Left lobe of liver (tissue), 2 donors: ENCODE results near the gene CYP20A1. TPM values are rescaled to one million over a fixed set of nuclear protein-coding genes. Genes with fewer than 3 reads are reported as not detected.
A peak's percentile ranks its signal among the peaks of the same experiment; 100 is the strongest.
"Not testable (repeated sequence)": the region's sequence is repeated elsewhere in the genome, so short reads cannot be mapped to it uniquely, and the experiment has no call there.

Source experiments
- ATAC-seq: fragments of 200-7000 bp; cut with Tn5 transposase; one replicate; pipeline ENCODE4 v1.9.1; 2020; ENCODE audit warnings: mild to moderate bottlenecking, moderate library complexity
- DNase-seq: peaks from one replicate; pipeline ENCODE4 v3.0.0-alpha.2; 2020; ENCODE audit warnings: low spot score
- total RNA-seq: library from RNA; stranded (reverse); gene quantifications from one replicate; pipeline ENCODE4 v1.2.1, GENCODE V29; 2021
- donor health status: DM: no; HTN: no; CAD: no; lungs with moderate emphysema.
- donor health status: DM: no; HTN: yes; CAD: no.

Gene CYP20A1
- 19.1 TPM for total RNA-seq

- DNase-seq (peak; percentile 97), ATAC-seq (peak; percentile 95)
These were observed at the start of gene CYP20A1 for GRCh38 chr2:203238704-203239526. Gene CYP20A1 (plus strand): TSS chr2:203239018. CDS start chr2:203239063, 45 bp downstream.

GRCh38 chr2:203190547-203190946 lies 48.3 kb upstream of the CYP20A1 start:
- not testable (repeated sequence) for ATAC-seq, DNase-seq

- not testable (repeated sequence) for DNase-seq, ATAC-seq
These were observed 47.8 kb upstream of the CYP20A1 start for GRCh38 chr2:203191026-203191425.

- DNase-seq = no peak
- no peak for ATAC-seq
These were observed 46.9 kb upstream of the CYP20A1 start for GRCh38 chr2:203191961-203192360.

GRCh38 chr2:203195331-203196036 lies 43.3 kb upstream of the CYP20A1 start:
- ATAC-seq (no peak), DNase-seq (no peak)

- ATAC-seq = no peak
- no peak for DNase-seq
These were observed 38.0 kb upstream of the CYP20A1 start for GRCh38 chr2:203200866-203201265.

GRCh38 chr2:203201426-203201825 lies 37.4 kb upstream of the CYP20A1 start:
- ATAC-seq (no peak), DNase-seq (no peak)

- ATAC-seq = no peak
- no peak for DNase-seq
These were observed 29.3 kb upstream of the CYP20A1 start for GRCh38 chr2:203209538-203209937.

GRCh38 chr2:203225423-203226039 lies 13.3 kb upstream of the CYP20A1 start:
- DNase-seq = no peak
- ATAC-seq = peak; percentile 85

GRCh38 chr2:203229674-203230073 lies 9.1 kb upstream of the CYP20A1 start:
- ATAC-seq = peak; percentile 23
- not testable (repeated sequence) for DNase-seq

- ATAC-seq = no peak
- DNase-seq = no peak
These were observed 1.2 kb upstream of the CYP20A1 start for GRCh38 chr2:203237346-203238238.

GRCh38 chr2:203238292-203238703 lies 520 bp upstream of the CYP20A1 start:
- DNase-seq (no peak), ATAC-seq (peak; percentile 2)

- ATAC-seq = no peak
- DNase-seq = no peak
These were observed 1.7 kb downstream of the CYP20A1 start for GRCh38 chr2:203240491-203240890.

GRCh38 chr2:203242518-203242917 lies 3.7 kb downstream of the CYP20A1 start:
- ATAC-seq (no peak), DNase-seq (no peak)

- DNase-seq (no peak), ATAC-seq (no peak)
These were observed 7.8 kb downstream of the CYP20A1 start for GRCh38 chr2:203246646-203247045.

- ATAC-seq (no peak), DNase-seq (no peak)
These were observed 14.0 kb downstream of the CYP20A1 start for GRCh38 chr2:203252818-203253217.

GRCh38 chr2:203253422-203254095 lies 14.7 kb downstream of the CYP20A1 start:
- not testable (repeated sequence) for DNase-seq, ATAC-seq

- DNase-seq (no peak), ATAC-seq (peak; percentile 73)
These were observed 22.7 kb downstream of the CYP20A1 start for GRCh38 chr2:203261326-203262159.

GRCh38 chr2:203279288-203279687 lies 40.5 kb downstream of the CYP20A1 start:
- ATAC-seq = no peak
- no peak for DNase-seq
